GM12865 (cell line): ENCODE measurements around the gene HSD17B14.
"Not testable (repeated sequence)": the region's sequence is repeated elsewhere in the genome, so short reads cannot be mapped to it uniquely, and the experiment has no call there.

ENCODE experiments used
- DNase-seq: peaks from one replicate; pipeline ENCODE4 v3.0.0; 2010; ENCODE audit warnings: low read depth
- H3K4me3 ChIP-seq: 2 replicates; pipeline ENCODE4 v1.5.1; 2011; ENCODE audit warnings: mild to moderate bottlenecking, low read depth, low read length, control low read depth
- TF ChIP-seq, protein P1 (sequence below): IDR thresholded peaks from 2 replicates; pipeline ENCODE4 v1.5.1; 2011; ENCODE audit warnings: low read length, control low read depth, low read depth, inconsistent platforms; ENCODE audit not compliant: insufficient read depth; ENCODE audit errors: missing control alignments

Gene HSD17B14

DNA sequence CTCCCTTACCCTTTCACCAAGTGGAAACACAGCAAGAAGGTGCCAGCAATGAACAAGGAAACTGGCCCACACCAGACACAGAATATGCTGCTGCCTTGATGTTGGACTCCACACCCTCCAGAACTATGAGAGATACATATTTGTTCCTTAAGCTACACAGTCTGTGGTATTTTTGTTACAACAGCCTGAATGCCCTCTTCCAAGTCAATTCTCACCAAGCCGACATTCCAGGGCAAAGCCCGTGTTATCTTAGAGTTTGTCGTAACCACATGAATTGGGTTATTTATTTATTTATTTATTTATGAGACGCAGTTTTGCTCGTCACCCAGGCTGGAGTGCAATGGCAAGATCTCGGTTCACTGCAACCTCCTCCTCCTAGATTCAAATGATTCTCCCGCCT lies 66.0 kb downstream of the HSD17B14 start:
- H3K4me3 ChIP-seq: no peak overlapping the region
- TF ChIP-seq, protein P1, sequence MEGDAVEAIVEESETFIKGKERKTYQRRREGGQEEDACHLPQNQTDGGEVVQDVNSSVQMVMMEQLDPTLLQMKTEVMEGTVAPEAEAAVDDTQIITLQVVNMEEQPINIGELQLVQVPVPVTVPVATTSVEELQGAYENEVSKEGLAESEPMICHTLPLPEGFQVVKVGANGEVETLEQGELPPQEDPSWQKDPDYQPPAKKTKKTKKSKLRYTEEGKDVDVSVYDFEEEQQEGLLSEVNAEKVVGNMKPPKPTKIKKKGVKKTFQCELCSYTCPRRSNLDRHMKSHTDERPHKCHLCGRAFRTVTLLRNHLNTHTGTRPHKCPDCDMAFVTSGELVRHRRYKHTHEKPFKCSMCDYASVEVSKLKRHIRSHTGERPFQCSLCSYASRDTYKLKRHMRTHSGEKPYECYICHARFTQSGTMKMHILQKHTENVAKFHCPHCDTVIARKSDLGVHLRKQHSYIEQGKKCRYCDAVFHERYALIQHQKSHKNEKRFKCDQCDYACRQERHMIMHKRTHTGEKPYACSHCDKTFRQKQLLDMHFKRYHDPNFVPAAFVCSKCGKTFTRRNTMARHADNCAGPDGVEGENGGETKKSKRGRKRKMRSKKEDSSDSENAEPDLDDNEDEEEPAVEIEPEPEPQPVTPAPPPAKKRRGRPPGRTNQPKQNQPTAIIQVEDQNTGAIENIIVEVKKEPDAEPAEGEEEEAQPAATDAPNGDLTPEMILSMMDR: no peak
- DNase-seq: no peak

DNA sequence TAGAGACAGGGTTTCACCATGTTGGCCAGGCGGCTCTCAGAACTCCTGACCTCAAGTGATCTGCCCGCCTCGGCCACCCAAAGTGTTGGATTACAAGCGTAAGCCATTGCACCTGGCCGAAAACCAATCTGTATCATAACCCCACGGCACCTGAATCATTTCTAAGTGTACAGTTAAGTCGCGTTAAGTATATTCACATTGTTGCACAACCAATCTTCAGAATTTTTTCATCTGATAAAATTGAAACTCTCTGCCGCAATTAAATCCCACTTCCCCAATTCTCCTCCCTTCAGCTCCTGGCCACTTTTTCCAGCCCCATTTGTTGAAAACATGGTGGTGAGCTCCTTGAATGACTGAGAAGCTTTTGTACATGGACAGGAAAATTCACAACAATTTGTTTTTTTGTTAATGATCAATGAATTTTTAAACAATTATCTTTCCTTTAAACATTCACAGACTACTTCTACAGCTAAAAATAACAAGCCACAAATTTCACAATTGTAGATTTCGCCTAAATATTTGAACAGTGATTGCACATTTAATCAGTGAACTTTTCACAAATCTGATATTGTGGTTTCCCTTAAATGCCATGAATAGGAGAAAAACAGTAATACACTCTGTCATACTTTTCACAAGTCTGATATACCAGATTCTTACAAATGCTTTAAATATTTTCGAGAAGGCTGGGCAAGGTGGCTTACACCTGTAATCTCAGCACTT lies 67.1 kb downstream of the HSD17B14 start:
- H3K4me3 ChIP-seq: no peak overlapping the region
- no peak for DNase-seq
- TF ChIP-seq, protein P1: no peak

DNA sequence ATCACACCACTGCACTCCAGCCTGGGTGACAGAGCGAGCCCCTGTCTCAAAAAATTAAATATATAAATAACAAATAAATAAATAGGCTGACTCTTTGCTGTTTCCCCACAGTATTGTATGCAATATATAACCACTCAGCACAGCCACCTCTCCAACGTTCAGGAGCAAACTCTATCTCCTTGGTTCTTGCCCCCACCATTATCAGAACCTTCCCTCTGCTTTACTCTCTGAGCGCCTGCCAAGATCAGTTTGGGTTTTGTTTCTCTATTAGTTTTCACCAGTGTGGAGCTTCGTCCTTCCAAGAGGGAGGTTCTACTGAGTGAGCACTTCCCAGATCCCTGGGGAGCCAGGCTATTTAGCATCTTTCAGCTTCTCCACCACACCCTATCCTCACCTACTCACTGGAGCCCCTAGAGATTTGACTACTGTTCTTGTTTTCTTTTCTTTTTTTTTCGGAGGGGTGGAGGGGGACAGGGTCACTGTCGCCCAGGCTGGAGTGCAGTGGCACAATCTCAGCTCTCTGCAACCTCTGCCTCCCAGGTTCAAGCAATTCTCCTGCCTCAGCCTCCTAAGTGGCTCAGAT lies 68.0 kb downstream of the HSD17B14 start:
- not testable (repeated sequence) for DNase-seq, H3K4me3 ChIP-seq

DNA sequence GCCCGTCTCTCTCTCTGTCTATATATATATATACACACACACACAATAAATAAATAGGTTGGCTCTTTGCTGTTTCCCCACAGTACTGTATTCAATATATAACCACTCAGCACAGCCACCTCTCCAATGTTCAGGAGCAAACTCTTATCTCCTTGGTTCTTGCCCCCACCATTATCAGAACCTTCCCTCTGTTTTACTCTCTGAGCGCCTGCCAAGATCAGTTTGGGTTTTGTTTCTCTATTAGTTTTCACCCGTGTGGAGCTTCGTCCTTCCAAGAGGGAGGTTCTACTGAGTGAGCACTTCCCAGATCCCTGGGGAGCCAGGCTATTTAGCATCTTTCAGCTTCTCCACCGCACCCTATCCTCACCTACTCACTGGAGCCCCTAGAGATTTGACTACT lies 70.5 kb downstream of the HSD17B14 start:
- H3K4me3 ChIP-seq, DNase-seq: not testable (repeated sequence)
